Measurements from ENCODE around the gene KLF4.

The KLF4 gene

GRCh38 chr9:107488375-107489143, 1.0 kb downstream of the KLF4 start:
- in situ Hi-C loops (cut with MboI; ENCODE audit: low sequenced_read_pairs), result no loop called here

- in situ Hi-C loops (cut with MboI; ENCODE audit: low sequenced_read_pairs), result no loop called here
Measured at GRCh38 chr9:107487521-107488374, 1.8 kb downstream of the KLF4 start.

- in situ Hi-C loops (cut with MboI; ENCODE audit: low sequenced_read_pairs), result no loop called here
Measured at GRCh38 chr9:107486674-107487520, 2.7 kb downstream of the KLF4 start.

- in situ Hi-C loops (cut with MboI; ENCODE audit: low sequenced_read_pairs), result no loop called here
Measured at GRCh38 chr9:107485458-107486043, 4.0 kb downstream of the KLF4 start.

- in situ Hi-C loops (cut with MboI; ENCODE audit: low sequenced_read_pairs), result no loop called here
Measured at GRCh38 chr9:107484117-107484723, 5.3 kb downstream of the KLF4 start.

- in situ Hi-C loops (cut with MboI; ENCODE audit: low sequenced_read_pairs), result no loop called here
Measured at GRCh38 chr9:107483666-107484065, 5.9 kb downstream of the KLF4 start.

GRCh38 chr9:107481035-107481434, 8.5 kb downstream of the KLF4 start:
- in situ Hi-C loops (cut with MboI; ENCODE audit: low sequenced_read_pairs), result no loop called here

GRCh38 chr9:107480386-107480789, 9.2 kb downstream of the KLF4 start:
- in situ Hi-C loops (cut with MboI; ENCODE audit: low sequenced_read_pairs), result no loop called here

- in situ Hi-C loops (cut with MboI; ENCODE audit: low sequenced_read_pairs), result no loop called here
Measured at GRCh38 chr9:107478805-107479204, 10.8 kb downstream of the KLF4 start.

- in situ Hi-C loops (cut with MboI; ENCODE audit: low sequenced_read_pairs), result loop anchor here (25.0 kb wide), 1 partner anchor 788 kb away; no protein-coding TSS in a partner anchor
Measured at GRCh38 chr9:107474124-107474523, 15.4 kb downstream of the KLF4 start.

GRCh38 chr9:107472581-107473340, 16.8 kb downstream of the KLF4 start:
- in situ Hi-C loops (cut with MboI; ENCODE audit: low sequenced_read_pairs), result loop anchor here (25.0 kb wide), 1 partner anchor 790 kb away; no protein-coding TSS in a partner anchor

- in situ Hi-C loops (cut with MboI; ENCODE audit: low sequenced_read_pairs), result loop anchor here (25.0 kb wide), 1 partner anchor 791 kb away; no protein-coding TSS in a partner anchor
Measured at GRCh38 chr9:107471552-107471951, 18.0 kb downstream of the KLF4 start.

- in situ Hi-C loops (cut with MboI; ENCODE audit: low sequenced_read_pairs), result loop anchor here (25.0 kb wide), 1 partner anchor 795 kb away; no protein-coding TSS in a partner anchor
Measured at GRCh38 chr9:107467416-107467815, 22.2 kb downstream of the KLF4 start.

GRCh38 chr9:107466826-107467225, 22.7 kb downstream of the KLF4 start:
- in situ Hi-C loops (cut with MboI; ENCODE audit: low sequenced_read_pairs), result loop anchor here (25.0 kb wide), 1 partner anchor 795 kb away; no protein-coding TSS in a partner anchor

- in situ Hi-C loops (cut with MboI; ENCODE audit: low sequenced_read_pairs), result loop anchor here (25.0 kb wide), 1 partner anchor 797 kb away; no protein-coding TSS in a partner anchor
Measured at GRCh38 chr9:107465467-107466451, 23.8 kb downstream of the KLF4 start.

DNA sequence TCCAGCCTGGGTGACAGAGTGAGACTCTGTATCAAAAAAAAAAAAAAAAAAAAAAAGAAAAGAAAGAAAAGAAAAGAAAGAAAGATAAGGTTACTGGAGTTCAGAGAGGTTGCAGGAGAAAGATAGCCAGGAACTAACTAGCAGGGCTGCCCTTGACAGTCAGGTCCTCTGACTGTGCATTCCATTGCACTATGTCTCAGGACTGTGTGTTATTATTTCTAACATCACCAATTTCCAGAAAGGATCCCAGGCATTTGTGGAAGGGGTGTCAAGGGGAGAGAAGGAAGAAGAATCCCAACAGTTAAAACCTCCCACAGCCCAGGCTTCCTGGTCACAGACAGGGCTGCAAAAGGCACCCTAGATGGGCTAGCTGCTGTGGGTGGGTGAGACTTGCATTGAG, 25.1 kb downstream of the KLF4 start:
- in situ Hi-C loops (cut with MboI; ENCODE audit: low sequenced_read_pairs), result loop anchor here (25.0 kb wide), 1 partner anchor 798 kb away; no protein-coding TSS in a partner anchor

- in situ Hi-C loops (cut with MboI; ENCODE audit: low sequenced_read_pairs), result loop anchor here (25.0 kb wide), 1 partner anchor 800 kb away; no protein-coding TSS in a partner anchor
Measured at GRCh38 chr9:107462691-107463090, 26.9 kb downstream of the KLF4 start.

Data from HL-60/S4 (cell line).